Measurements from ENCODE around the gene ZNF804A. TPM values are rescaled to one million over a fixed set of nuclear protein-coding genes. Genes with fewer than 3 reads are reported as not detected.

The ZNF804A gene
- total and polyA plus RNA-seq, 2 of the 8 experiments (the other 6 are each of a cell fraction or from before 2014, with no cell fraction given): 0.02 TPM; not detected in 1

DNA sequence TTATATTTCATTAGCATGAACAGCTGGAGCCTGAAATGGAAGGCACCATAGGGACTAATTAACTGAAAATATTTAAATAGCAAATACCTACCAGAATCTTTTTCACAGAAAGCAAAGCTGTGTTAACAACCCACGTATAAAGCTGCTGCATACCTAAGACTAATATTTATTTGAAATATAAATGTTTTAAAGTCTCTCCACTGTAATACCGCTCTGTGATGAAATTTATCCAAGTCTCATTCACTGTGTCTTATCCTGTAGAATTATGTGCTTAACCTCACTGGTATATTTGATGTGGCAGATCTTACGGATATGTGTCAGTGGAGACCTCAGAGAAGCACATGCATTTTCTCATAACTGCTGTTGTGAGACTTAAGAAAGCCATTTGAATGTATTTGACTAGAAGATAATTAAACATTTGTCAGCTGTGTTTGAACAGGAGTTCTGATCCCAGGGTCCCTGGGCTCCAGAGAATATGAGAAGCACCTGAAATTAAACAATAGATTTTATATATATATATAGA is 373.3 kb downstream of the ZNF804A start:
- WGBS, 2 experiments (ENCODE audit: extremely low coverage in 1 of 2, insufficient coverage in 1 of 2, insufficient read length in 1 of 2, insufficient replicate concordance in 2 of 2, low coverage in 1 of 2, low lambda C conversion rate in 2 of 2, missing lambda C conversion rate in 1 of 2): 86% methylated on average over 3 of the region's 3 CpGs; no CpG with 5 or more reads in 1 of the 2 experiments
- no peak for FAIRE-seq

More for the DNA sequence above, 373.3 kb downstream of the ZNF804A start:
- Histone ChIP-seq H4K5ac (ENCODE audit: insufficient read length, low read depth, low read length) (no peak overlapping the region), H2BK120ac (replicated peaks; ENCODE audit: low read depth, low read length) (no peak overlapping the region), H2AFZ (ENCODE audit: low read length) (no peak overlapping the region), H3K56ac (replicated peaks; ENCODE audit: insufficient read length, low read depth, low read length) (no peak overlapping the region), H3K18ac (ENCODE audit: extremely low read depth, low read length) (no peak overlapping the region), H3K27me3 (replicated peaks in 1 of 4; ENCODE audit: control insufficient read depth in 3 of 4, extremely low read depth in 1 of 4, insufficient read depth in 3 of 4, low read length in 3 of 4) (no peaks in the 10 kb centered on the region), H2BK12ac (ENCODE audit: low read depth, low read length) (no peak overlapping the region), H3K4me1 (replicated peaks in 1 of 4; ENCODE audit: control insufficient read depth in 3 of 4, insufficient read depth in 4 of 4, low read length in 3 of 4) (no peaks in the 10 kb centered on the region; a peak in 1 of 7 replicates), H3K23ac (ENCODE audit: insufficient read length) (no peak overlapping the region), H3K4me3 (ENCODE audit: extremely low read depth in 1 of 4, insufficient read depth in 2 of 4, low read depth in 3 of 4, low read length in 4 of 4) (no peak overlapping the region), H3K79me1 (ENCODE audit: low read depth, low read length) (no peaks in the 10 kb centered on the region), H3K23me2 (ENCODE audit: low read depth, low read length) (no peaks in the 10 kb centered on the region), H3K9ac (replicated peaks in 1 of 4; ENCODE audit: extremely low read depth in 1 of 4, low read depth in 3 of 4, low read length in 3 of 4) (no peak overlapping the region), H3K4ac (replicated peaks; ENCODE audit: insufficient read length, low read depth, low read length) (no peak overlapping the region), H3K27ac (ENCODE audit: low read depth, low read length) (no peak overlapping the region), H3K36me3 (ENCODE audit: control insufficient read depth in 2 of 4, insufficient read depth in 4 of 4, low read length in 3 of 4) (no peaks in the 10 kb centered on the region), H2BK15ac (ENCODE audit: low read length) (no peak overlapping the region), H3K79me2 (ENCODE audit: control insufficient read depth in 1 of 2, insufficient read depth in 2 of 2, low read length in 2 of 2) (no peaks in the 10 kb centered on the region), H2AK5ac (ENCODE audit: low read depth, low read length) (no peak overlapping the region), H2BK20ac (ENCODE audit: low read length) (no peak overlapping the region), H2BK5ac (ENCODE audit: low read depth, low read length) (no peak overlapping the region), H3K14ac (ENCODE audit: insufficient read length) (no peak overlapping the region), H4K91ac (replicated peaks; ENCODE audit: insufficient read length, low read length) (no peak overlapping the region), H4K20me1 (replicated peaks in 1 of 2; ENCODE audit: control insufficient read depth in 1 of 2, insufficient read depth in 2 of 2, low read length in 2 of 2) (no peaks in the 10 kb centered on the region), H3K4me2 (ENCODE audit: insufficient read depth in 1 of 2, low read depth in 2 of 2, low read length in 2 of 2) (no peak overlapping the region), H4K8ac (ENCODE audit: extremely low read depth, insufficient read depth, low read length) (no peak overlapping the region), H3K9me3 (ENCODE audit: insufficient read depth in 2 of 2, low read depth in 1 of 2, low read length in 1 of 2) (no peaks in the 10 kb centered on the region)
- ChIA-PET POLR2A (ENCODE audit: partially characterized antibody) (no interaction called here), CTCF (ENCODE audit: partially characterized antibody) (interaction anchor here (1.8 kb wide), 1 partner anchor 10 kb away, joined by 3 read pairs; no protein-coding TSS in a partner anchor)
- no peak for TF ChIP-seq SP4 (IDR thresholded peaks at IDR 0.05; ENCODE audit: low read length)
- no peak for TF ChIP-seq BRCA1 (IDR thresholded peaks at IDR 0.05; ENCODE audit: low read depth, low read length)
- TF ChIP-seq EGR1 (IDR thresholded peaks at IDR 0.05; ENCODE audit: borderline replicate concordance, low read depth, low read length): no peak
- TF ChIP-seq RFX5 (IDR thresholded peaks at IDR 0.05; ENCODE audit: borderline replicate concordance, low read depth, low read length): no peak
- no peak for TF ChIP-seq GABPA (IDR thresholded peaks at IDR 0.05; ENCODE audit: borderline replicate concordance, insufficient read depth, low read length)
- TF ChIP-seq, protein P1, sequence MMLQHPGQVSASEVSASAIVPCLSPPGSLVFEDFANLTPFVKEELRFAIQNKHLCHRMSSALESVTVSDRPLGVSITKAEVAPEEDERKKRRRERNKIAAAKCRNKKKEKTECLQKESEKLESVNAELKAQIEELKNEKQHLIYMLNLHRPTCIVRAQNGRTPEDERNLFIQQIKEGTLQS (IDR thresholded peaks at IDR 0.05; ENCODE audit: insufficient read depth, low read depth, low read length): no peak
- TF ChIP-seq, protein P2, sequence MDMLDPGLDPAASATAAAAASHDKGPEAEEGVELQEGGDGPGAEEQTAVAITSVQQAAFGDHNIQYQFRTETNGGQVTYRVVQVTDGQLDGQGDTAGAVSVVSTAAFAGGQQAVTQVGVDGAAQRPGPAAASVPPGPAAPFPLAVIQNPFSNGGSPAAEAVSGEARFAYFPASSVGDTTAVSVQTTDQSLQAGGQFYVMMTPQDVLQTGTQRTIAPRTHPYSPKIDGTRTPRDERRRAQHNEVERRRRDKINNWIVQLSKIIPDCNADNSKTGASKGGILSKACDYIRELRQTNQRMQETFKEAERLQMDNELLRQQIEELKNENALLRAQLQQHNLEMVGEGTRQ (IDR thresholded peaks at IDR 0.05; ENCODE audit: low read length): no peak
- TF ChIP-seq TBP (IDR thresholded peaks at IDR 0.05; ENCODE audit: low read depth, low read length): no peak
- TF ChIP-seq TAF1 (IDR thresholded peaks at IDR 0.05; ENCODE audit: low read depth, low read length): no peak
- DNase-seq (ENCODE audit: low read depth in 1 of 2, low spot score in 2 of 2): no peak

Data from H1 (cell line).